ENCODE results near the gene C1orf174.

Gene C1orf174

DNA sequence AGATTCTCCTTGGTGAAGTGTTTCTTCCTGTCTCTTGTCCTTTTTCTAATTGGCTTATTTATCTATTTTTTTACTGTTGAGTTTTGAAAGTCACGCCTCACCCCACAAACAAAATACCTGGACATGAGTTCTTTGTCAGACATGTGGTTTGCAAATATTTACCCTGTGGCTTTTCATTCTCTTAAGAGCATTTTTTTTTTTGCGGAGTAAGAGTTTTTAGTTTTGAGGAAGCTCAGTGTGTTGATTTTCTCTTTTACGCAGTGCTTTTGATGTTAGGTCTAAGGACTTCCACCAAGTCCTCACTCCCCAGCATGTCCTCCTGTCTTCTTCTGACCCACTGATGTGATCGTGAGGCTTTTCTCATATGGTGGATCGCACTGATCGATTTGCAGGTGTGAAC is 35.2 kb downstream of the C1orf174 start:
- DNase-seq: no peak

- no peak for DNase-seq
Observed at GRCh38 chr1:3863231-3863935, 36.7 kb downstream of the C1orf174 start.

GRCh38 chr1:3858231-3858981 is 41.7 kb downstream of the C1orf174 start:
- no peak for DNase-seq

DNA sequence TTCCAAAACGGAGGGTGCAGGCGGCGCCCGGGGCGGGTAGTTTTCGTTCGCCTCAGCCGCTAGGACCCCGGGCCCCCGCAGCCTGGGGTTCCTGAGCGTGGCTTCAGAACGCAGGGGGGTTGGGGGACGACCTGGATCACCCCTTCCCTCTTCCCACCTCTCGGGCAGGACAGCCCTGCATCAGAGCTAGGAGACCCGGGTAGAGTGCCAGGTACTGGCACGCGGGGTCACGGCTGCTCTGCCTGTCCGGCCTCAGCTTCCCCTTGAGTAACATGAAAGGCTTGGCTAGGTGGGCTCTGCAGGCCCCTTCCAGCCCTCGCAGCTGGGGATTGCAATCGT is 42.3 kb downstream of the C1orf174 start:
- no peak for DNase-seq

DNA sequence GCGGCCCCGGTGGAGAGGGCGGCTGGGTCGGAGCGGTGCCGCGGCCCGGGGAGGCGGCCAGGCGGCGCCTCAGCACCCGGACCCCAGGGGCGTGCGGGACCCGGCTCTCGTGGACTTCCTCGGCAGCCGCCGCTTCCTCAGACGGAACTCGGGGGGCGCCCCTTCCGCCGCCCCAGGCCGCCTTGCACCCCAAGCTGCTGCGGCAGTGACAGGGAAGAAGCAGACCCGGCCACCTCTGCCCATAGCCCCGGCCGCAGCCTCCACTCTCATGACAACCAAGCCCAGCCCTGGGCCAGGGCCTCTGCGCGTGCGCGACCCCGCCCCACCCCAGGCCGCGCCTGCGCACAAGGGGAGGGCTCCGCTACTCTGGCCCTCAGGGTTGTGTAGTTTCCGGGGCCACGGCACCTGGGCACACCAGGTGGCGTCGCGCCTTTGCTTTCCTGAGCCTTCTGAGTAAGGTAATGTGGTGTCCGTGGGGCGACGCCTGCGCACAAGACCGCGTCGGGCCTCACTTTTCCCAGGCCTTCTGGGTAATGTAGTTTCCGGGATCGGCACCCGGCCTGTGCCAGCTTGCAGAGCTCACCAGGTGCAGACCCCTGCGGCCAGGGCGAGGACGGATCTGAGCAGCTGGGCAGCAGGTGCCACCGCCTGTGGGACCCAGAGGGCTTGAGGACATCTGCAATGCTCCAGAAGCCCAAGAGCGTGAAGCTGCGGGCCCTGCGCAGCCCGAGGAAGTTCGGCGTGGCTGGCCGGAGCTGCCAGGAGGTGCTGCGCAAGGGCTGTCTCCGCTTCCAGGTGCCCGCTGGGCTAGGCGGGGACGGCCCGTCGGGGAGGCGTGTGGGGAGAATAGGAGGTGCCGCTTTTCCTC is 42.9 kb downstream of the C1orf174 start, which contains the start of the genes CEP104 and DFFB:
Gene CEP104 (minus strand): TSS at position 289 of the 868 bp plus-strand sequence. CDS start 4,804 bp downstream, outside the sequence.
Gene DFFB (plus strand): TSS at position 554 of the 868 bp plus-strand sequence. CDS start 128 bp downstream, at position 682.
- peak; percentile 93 to 97 for DNase-seq

- DNase-seq: no peak
Observed at GRCh38 chr1:3852711-3853485, 47.2 kb downstream of the C1orf174 start.

- DNase-seq: no peak
Observed at GRCh38 chr1:3852091-3852490, 48.0 kb downstream of the C1orf174 start.

GRCh38 chr1:3851292-3851691 is 48.8 kb downstream of the C1orf174 start:
- DNase-seq: no peak

DNA sequence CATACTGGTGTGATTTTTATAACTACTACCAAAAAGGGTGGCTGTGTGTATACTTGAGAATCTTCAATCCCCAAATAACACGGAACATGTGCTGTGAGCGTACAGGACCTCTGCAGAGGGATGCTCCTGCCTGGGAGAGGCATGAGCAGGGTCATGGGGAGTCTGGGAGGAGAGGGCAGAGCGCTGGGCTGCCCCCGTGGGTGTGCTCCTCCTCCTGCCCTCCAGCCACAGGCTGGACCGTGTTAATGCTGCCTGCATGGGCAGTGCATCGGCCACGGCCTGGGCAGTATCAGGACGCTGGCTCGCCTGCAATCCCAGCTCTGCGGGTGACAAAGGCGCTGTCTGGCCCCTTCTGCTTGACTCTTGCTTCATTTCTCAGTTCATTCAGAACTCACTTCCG is 49.2 kb downstream of the C1orf174 start:
- no peak for DNase-seq

DNA sequence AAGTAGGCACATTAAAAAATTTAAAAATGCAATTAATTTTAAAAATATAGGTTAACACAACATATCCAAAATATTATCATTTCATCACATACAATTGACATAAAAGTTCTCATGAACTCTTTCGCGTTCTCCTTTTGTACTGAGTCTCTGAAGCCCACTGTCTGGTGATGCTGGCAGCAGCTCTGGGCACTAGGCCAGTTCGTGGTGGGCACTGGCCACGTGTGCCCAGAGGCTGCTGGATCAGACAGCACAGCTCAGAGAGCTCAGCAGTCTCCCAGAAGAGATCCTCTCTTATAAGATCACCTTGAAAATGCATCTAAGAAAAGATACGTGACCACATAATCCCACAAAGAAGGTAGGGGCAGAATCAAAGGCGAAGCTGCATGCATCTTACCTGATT is 53.0 kb downstream of the C1orf174 start:
- DNase-seq: no peak

- no peak for DNase-seq
Observed at GRCh38 chr1:3846541-3846940, 53.5 kb downstream of the C1orf174 start.

DNA sequence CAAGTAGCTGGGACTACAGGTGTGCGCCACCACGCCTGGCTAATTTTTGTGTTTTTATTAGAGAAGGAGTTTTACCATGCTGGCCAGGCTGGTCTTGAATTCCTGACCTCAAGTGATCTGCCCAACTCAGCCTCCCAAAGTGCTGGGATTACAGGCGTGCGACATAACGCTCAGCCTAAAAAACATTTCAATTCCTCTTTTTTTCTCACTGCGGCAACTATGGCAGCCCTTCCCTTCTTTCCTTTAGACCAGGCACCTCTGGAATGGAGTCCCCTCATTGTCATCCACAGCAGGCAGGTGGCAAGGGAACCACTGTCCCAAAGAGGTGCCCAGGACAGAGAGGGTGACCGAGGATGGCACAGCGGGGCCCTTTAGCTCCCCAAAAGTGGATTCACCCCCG is 57.2 kb downstream of the C1orf174 start:
- no peak for DNase-seq

DNA sequence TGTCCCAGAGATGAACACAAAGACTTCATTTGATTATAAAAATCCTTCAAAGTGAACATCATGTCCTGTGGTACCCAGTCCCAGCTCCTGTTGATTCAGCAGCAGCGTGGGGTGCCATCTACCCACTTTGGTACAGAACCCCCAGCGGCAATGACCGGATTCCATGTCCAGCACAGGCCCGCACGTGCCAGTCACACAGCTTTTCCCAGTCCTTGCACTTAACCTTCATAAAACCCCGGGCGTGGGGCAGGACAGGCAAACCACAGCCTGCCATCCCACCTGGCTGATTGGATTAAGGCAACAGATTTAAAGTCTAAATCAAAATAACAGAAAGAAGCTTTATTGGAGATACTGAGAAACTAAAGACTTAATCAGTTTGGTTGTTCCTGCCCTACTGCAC is 58.6 kb downstream of the C1orf174 start:
- DNase-seq: no peak

All from NCI-H187 (cell line).